C4-2B (cell line): Measurements from ENCODE around the gene ARMC3.
A peak's percentile ranks its signal among the peaks of the same experiment; 100 is the strongest.

Experiments
- H3K27ac ChIP-seq: fragments of 450-650 bp; 2 replicates; pipeline ENCODE4 v1.5.1; 2017
- CTCF ChIP-seq: fragments of 450-650 bp; conservative IDR thresholded peaks from 2 replicates; pipeline ENCODE4 v1.5.1; 2017; ENCODE audit warnings: mild to moderate bottlenecking
- ZFX ChIP-seq: fragments of 450-650 bp; IDR thresholded peaks from 2 replicates; pipeline ENCODE4 v1.6.1; 2017

Gene ARMC3

DNA sequence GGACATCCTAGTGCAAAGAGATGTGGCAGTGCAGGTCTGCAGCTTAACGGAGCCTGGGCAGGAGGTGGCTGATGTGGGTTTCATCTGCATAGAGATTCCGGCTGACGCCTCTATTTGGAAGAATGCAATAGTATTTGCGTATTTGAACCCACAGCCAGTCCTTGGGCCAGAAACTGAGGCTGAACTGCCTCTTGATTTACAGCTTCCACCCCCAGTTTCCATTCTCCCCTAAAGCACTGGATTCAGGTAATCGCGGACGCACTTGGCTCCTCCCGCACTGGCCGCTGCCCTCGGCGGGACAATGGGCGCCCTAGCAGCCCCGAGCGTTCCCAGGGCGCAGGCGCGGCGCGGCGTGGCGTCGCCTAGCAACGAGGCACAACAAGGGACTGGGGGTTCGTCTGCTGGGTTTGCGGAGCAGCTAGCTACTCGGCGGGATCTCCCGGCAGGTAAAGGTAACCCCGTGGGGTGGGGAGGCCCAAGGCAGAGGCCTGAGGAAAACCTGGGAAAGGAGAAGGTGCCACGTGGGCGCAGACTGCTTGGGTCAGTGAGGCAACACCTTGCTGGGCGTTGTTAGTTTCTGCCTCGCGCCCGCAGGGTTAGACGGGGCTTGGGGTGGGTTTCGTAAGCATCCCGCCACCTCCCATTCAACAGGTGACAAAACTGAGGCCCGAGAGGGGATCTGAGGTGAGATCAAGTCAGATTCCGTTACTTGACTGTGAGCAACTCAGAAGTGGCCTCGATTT is at the start of gene ARMC3:
Gene ARMC3 (plus strand): TSS at position 393 of the 743 bp plus-strand sequence. CDS start 3,944 bp downstream, outside the sequence.
- H3K27ac ChIP-seq: peak within 1 kb of the TSS; percentile 7
- TF ChIP-seq ZFX: no peak
- no peak for TF ChIP-seq CTCF

GRCh38 chr10:22891797-22892196 is 36.1 kb upstream of the ARMC3 start:
- TF ChIP-seq ZFX (no peak), CTCF (no peak)

GRCh38 chr10:22893781-22894180 is 34.1 kb upstream of the ARMC3 start:
- H3K27ac ChIP-seq: no peak overlapping the region
- TF ChIP-seq CTCF: no peak

More at GRCh38 chr10:22891797-22892196, 36.1 kb upstream of the ARMC3 start:
- H3K27ac ChIP-seq: no peak overlapping the region

DNA sequence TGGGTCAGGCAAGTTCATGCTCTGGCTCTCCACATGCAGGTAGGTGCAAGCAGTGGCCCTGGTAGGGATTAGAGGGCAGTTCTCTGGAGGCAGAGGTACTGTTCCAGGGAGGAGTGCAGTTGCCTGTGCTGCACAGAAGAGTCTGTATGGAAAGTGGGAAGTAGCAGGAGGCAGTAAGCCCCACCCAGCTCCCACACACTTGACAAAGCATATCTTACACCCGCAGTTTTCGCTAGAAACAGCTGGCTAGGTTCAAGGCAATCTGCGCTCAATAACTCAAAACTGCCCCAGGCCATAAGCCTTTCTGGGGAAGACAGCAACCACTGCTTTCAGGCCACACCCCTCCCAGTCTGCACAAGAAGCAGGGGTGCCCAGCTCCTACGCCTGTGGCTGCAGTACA is 33.1 kb upstream of the ARMC3 start:
- no peak overlapping the region for H3K27ac ChIP-seq
- TF ChIP-seq CTCF: no peak

- H3K27ac ChIP-seq: no peak overlapping the region
- TF ChIP-seq ZFX (no peak), CTCF (no peak)
Observed at GRCh38 chr10:22895252-22895651, 32.6 kb upstream of the ARMC3 start.

DNA sequence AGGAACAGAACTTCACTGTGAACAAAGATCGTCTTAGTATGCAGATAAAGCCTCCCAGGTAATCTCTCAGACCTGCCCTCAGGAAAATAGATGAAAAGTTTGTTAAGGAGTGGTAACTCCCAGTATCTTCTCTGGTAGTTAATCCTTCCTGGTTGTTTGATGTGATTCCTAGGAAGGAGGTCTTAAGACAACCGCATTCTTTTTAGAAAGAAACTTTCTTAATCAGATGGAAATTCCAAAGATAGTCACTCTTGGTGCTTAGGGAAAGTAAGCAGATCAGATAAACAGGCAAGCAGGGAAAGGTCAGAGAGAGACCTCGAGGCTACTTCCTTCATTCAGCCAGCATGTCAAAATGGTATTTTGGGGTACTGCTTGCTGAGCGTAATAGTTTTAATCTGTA is 30.5 kb upstream of the ARMC3 start:
- no peak overlapping the region for H3K27ac ChIP-seq
- no peak for TF ChIP-seq ZFX
- no peak for TF ChIP-seq CTCF

GRCh38 chr10:22899307-22899706 is 28.5 kb upstream of the ARMC3 start:
- TF ChIP-seq CTCF: no peak
- TF ChIP-seq ZFX: no peak

More at GRCh38 chr10:22899307-22899706, 28.5 kb upstream of the ARMC3 start:
- no peak overlapping the region for H3K27ac ChIP-seq
